Retinal pigment epithelial cell (primary cell): ENCODE data around the gene VIPR2.

Experiments used
- DNase-seq: peaks from one replicate; pipeline ENCODE4 v3.0.0-alpha.2; 2010; ENCODE audit warnings: low read depth
- H3K4me3 ChIP-seq: 2 replicates; pipeline ENCODE4 v1.5.1; 2011; ENCODE audit warnings: mild to moderate bottlenecking, low read length, control low read depth, moderate library complexity
- CTCF ChIP-seq: conservative IDR thresholded peaks from 2 replicates; pipeline ENCODE4 v1.5.1; 2011; ENCODE audit warnings: low read depth, low read length, control low read depth, inconsistent platforms

Gene VIPR2

GRCh38 chr7:158994687-158995086, 150.0 kb downstream of the VIPR2 start:
- DNase-seq: no peak
- H3K4me3 ChIP-seq: no peak overlapping the region
- TF ChIP-seq CTCF: no peak

GRCh38 chr7:158993591-158993990, 151.1 kb downstream of the VIPR2 start:
- TF ChIP-seq CTCF: no peak
- DNase-seq: no peak
- H3K4me3 ChIP-seq: no peak overlapping the region

DNA sequence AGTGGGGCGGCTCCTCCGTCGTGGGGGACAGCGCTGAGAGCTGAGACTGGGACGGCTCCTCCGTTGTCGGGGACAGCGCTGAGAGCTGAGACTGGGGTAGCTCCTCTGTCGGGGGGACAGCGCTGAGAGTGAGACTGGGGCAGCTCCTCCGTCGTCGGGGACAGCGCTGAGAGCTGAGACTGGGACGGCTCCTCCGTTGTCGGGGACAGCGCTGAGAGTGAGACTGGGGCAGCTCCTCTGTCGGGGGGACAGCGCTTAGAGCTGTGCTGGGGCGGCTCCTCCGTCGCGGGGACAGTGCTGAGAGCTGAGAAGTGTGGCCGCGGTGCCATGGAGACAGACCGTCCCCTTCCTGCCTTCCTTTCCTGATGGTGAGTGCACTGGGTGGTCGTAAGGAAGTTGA, 151.9 kb downstream of the VIPR2 start:
- no peak for DNase-seq
- H3K4me3 ChIP-seq: no peak overlapping the region
- TF ChIP-seq CTCF: no peak

- TF ChIP-seq CTCF: no peak
- H3K4me3 ChIP-seq: no peak overlapping the region
- no peak for DNase-seq
Observed at GRCh38 chr7:158991824-158992621, 152.6 kb downstream of the VIPR2 start.

- no peak for TF ChIP-seq CTCF
- no peak for DNase-seq
- H3K4me3 ChIP-seq: no peak overlapping the region
Observed at GRCh38 chr7:158988996-158989395, 155.7 kb downstream of the VIPR2 start.

DNA sequence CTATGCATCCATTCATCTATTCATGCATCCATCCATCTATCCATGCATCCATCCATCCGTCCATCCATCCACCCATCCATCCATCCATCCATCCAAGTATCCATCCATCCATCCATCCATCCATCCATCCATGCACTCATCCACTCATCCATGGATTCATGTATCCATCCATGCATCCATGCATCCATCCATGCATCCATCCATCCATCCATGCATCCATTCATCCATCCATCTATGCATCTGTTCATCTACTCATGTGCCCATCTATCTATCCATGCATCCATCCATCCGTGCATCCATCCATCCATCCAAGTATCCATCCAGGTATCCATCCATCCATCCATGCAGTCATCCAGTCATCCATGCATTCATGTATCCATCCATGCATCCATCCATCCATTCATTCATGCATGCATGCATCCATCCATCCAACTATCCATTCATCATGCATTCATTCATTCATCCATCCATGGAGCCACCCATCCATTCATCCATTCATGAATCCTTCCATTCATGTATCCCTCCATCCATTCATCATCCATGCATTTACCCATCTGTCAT, 156.3 kb downstream of the VIPR2 start:
- DNase-seq: no peak
- H3K4me3 ChIP-seq: no peak overlapping the region
- no peak for TF ChIP-seq CTCF

DNA sequence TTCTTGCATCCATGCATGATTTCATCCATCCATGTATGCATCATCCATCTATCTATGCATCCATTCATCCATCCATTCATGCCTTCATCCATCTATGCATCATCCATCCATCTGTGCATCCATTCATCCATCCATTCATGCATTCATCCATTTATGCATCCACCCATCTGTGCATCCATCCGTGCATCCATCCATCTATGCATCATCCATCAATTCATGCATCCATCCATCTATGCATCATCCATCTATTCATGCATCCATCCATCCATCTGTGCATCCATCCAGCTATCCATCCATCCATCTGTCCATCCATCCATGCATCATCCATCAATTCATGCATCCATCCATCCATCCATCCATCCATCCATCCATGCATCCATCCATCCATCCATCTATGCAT, 157.0 kb downstream of the VIPR2 start:
- no peak for DNase-seq
- no peak overlapping the region for H3K4me3 ChIP-seq
- TF ChIP-seq CTCF: no peak
